NCI-H1105 treated with DMSO at 0.1 percent for 48 hours (cell line): ENCODE data around the gene SH2D5.
"Not testable (repeated sequence)": the region's sequence is repeated elsewhere in the genome, so short reads cannot be mapped to it uniquely, and the experiment has no call there.

ENCODE experiments used
- DNase-seq: peaks from one replicate; lab custom pipeline; 2025; lab: John Stamatoyannopoulos, UW

SH2D5 gene

GRCh38 chr1:20695515-20695914, 37.0 kb downstream of the SH2D5 start:
- no peak for DNase-seq

- DNase-seq = no peak
Measured at GRCh38 chr1:20693623-20694022, 38.9 kb downstream of the SH2D5 start.

- no peak for DNase-seq
Measured at GRCh38 chr1:20691872-20692271, 40.6 kb downstream of the SH2D5 start.

DNA sequence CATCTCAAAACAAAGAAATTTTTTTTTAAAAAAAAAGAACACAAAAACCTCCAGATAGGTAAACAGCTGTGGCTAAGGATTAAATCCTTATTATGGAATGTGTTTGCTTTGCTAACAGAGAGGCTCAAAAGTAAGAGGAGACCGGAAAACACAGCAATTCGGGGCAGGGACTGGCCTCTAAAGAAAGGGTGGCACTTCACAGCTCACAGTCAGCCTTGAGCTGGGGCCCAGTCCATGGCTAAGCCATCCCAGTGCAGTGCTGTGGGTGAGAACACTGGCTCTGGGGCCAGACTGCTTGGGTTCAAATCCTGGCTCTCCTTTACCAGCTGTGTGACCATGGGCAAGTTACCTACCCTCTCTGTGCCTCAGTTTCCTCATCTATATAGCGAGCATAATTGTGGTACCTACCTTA, 42.9 kb downstream of the SH2D5 start:
- no peak for DNase-seq

DNA sequence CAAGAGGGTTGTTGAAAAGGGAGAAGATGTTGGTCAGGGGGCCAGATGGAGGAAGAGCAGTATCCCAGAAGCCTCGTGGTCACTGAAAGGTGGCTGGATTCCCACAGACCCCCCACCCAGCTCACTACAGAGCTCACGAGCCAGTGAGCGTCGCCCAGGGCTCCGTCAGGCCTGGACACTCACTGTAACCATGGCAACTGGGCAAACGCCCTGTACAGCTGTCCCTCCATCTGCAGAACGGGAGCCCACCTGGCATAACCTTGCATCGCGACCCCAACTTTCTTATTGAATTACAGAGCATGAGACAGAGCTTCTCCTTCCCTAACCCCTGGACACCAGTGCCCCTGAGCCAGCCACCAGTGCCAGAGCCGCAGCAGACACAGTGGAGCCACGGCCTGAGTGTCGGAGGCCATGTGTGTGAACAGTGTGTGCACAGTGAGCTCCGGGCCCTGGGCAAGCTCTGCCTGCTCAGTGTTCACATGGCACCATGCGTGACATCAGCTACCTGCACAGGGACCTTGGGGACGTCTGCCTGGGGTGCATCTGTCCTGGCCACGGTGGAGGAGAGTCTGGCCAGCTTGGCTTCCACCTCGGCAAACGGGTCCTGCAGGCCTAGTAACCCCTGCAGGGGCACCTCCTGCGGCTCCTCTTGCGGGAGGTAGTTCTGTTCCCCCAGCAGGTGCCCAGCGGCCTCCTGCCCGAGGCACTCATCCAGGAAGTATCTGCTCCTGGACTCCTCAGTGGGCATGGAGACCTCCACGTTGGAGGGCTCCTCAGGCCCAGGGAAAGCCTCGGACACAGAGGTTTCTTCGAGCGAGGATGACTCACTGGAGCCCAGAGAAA, 45.4 kb downstream of the SH2D5 start:
- no peak for DNase-seq

DNA sequence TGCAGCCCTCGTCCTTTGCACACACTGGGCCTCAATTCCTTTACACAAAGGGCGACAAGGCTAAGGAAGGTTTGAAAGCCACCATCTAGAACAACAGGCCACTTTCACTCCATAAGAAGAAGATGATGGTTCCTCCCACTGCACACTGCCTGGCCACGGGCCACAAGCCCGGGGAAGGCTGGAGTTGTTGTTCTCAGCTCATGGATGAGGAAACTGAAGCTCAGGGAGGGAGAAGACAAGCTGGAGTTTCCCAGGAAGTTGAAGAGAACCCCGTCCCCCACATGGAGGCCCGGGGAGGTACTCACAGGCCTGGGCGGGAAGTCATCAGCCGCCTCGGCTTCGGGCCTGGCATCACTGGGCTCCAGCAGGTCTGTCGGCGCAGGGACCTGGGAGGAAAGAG, 46.8 kb downstream of the SH2D5 start:
- no peak for DNase-seq

DNA sequence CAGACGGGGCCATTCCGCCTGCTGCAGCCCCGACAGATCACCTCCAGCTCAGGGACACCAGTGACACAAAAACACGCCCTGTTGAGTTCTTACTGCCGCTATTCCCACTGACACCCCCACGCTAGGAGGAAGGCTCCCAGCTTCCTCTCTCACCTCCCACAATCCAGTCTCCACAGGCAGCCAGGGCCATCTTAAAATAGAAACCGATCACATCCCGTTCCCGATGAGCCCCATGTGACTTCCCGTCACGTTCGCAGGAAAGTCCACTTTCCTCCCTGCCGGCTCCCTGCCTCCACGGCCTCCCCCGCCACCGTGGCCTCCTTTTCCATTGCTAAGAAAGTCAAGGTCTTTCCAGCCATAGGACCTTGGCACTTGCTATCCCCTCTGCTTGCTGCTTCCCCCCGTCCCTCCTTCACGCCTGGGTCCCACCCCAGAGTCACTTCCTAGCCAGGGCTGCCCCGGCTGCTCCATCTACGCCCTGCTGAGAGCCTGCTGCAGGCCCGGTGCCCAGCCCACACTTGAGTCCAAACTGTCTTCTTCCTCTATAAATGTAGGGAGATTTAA, 47.3 kb downstream of the SH2D5 start:
- DNase-seq = no peak

DNA sequence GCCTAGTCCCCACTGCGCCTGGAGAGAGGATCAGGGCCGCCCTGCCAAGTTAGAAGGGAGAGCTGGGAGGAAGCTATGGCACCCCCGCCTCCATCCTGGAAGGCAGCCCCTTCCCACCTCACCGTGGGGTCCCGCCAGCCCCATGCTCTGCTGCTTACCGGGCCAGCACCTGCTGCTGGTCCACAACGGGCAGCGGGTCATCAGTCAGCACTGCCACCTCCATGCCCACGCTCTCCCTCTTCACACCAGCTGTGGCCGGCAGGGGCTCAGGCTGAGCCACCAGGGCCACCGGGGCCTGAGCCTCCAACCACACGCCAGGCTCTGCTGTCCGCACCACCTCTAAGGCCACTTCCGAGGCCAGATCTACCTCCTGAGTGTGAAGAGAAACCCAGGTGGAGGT, 47.9 kb downstream of the SH2D5 start:
- no peak for DNase-seq

DNA sequence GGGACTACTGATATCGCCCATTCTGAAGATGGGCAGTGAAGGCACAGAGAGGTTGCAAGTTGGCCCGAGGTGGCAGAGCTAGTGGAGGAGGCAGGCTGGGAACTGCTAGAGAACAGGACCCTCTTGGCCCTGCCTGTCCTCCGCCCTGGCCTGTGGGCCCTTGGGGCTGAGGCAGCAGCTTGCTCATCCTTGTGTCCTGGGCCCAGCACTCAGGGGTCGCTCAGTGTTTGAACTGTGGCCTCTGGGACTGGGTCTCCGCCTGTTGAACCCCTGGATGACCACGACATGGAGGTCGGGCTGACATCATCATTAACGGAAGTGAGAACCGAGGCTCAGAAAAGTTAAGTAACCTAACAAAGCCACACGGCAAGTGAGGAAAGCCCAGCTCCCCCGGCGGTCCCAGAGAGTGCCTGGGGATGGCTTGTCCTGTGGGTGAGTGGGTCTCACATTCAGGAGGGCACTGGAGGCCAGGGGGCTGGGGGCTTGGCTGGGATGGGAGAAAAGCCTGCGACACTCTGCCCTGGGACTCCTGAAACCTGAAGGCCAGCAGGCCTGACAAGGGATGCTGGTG, 48.4 kb downstream of the SH2D5 start:
- DNase-seq = no peak

DNA sequence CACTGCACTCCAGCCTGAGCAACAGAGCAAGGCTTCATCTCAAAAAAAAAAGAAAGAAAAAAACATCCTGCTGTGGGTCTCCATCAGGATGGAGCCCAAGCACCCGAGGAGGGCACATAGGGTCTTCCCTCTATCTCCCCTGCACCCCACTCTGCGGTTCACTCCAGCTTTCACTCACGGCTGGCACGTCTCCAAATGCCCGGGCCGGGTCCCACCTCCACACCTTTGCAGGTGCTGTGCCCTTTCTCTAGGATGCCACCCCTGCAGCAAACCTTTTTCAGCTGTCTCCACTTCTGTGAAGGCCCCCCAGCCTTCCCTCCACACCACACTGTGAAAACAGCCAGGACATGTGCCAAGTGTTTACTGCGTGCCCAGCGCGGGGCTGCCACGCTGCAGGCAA, 48.9 kb downstream of the SH2D5 start:
- no peak for DNase-seq

DNA sequence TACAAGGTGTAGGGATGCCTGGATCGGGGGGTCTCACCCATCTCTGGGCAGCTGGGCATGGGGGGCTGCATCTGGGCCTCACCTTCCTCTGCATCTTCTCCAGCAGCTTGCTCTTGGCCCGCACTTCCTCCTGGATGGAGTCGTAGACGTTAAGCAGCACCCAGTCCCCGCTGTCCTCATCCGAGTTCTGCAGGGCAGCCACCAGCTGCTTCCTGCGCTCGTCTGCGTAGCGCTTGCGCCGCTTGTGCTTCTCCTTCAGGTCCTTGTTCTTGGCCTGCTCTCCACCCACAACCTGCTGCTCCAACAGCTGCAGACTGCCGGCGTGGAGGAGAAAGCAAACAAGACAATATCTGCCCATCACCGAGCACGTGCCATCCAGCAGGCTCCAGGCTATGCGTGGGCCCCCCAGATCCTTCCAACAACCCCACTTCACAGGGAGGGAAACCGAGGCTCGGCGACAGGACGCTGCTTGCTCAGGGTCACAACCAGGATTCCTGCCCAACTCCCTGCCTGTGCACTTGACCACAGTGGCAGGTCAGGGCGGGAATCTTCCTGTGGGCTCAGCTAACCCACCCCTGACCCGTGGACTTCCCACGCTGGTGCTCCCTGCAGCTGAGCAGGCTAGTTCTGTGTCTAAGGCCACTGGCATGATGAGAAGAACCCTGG, 49.8 kb downstream of the SH2D5 start:
- DNase-seq = no peak

- DNase-seq = no peak
Measured at GRCh38 chr1:20681999-20682398, 50.5 kb downstream of the SH2D5 start.

- no peak for DNase-seq
Measured at GRCh38 chr1:20680269-20680668, 52.2 kb downstream of the SH2D5 start.

DNA sequence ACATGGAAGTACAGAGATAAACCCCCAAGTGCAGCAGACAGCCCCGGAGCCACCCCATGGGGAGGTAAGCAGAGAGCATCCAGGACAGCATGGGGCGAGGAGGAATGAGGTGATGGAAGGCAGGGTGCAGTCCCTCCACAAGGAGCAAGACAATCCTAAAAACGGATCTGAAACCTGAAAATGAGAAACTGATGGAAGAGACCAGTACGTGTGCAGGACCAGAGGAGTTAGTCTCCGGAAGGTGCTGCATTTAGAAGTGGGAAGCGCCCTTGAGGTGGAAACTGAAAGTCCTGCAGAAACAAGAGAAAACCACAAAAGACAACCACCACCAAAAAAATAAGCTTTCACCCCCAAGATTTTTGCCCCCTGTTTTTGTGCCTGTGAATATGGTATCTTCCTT, 53.9 kb downstream of the SH2D5 start:
- DNase-seq = no peak

GRCh38 chr1:20673626-20674025, 58.9 kb downstream of the SH2D5 start:
- DNase-seq = not testable (repeated sequence)

DNA sequence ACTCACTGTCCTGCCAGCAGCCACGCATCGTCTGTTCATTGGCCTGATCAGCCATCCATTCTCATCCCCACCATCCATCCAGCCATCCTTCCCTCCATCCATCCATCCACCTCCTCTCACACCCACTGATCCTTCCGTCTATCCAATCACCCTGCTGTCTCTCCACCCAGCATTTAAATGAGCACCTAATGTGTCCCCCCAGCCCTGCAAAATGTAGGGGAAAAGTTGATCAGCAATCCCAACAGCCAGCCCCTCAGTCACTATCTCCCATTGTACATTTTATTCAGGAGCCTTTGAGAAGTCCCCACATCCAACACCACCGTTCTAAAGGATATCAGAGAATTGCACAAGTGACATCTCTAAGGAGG, 60.3 kb downstream of the SH2D5 start:
- DNase-seq = no peak

DNA sequence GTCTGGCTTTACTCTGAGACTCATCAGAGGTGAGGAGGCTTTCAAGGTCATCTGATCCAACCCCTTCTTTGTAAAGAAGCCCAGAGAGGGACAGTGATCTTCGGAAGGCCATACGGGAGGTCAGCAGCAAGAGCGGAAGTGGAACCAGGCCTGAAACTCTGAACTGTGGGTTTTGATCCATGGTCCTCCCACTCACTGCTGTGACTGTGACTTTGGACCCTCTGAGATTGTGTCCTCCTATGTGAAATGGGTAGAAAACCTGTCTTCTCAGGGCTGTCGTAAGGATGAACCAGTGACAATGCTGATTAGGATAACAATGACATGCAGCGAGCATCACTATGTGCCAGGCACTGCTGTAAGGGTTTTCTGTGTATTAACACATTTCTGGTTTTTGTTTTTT, 61.6 kb downstream of the SH2D5 start:
- no peak for DNase-seq
